Liver (tissue), 9 donors: ENCODE results near the gene PLS3. TPM values are rescaled to one million over a fixed set of nuclear protein-coding genes. Genes with fewer than 3 reads are reported as not detected.

Experiments
- DNase-seq: peaks from one replicate; pipeline ENCODE4 v3.0.0-alpha.2; 2017; ENCODE audit warnings: low spot score
- H3K27ac ChIP-seq, 2 donors: one replicate each; pipeline ENCODE4 v1.7.0; 2013; ENCODE audit warnings: inconsistent platforms in 2 of 2, low read length in 2 of 2, control low read depth in 1 of 2, low read depth in 1 of 2, mild to moderate bottlenecking in 1 of 2
- H3K27me3 ChIP-seq, 4 donors: one replicate each; pipeline versions ENCODE4 v1.6.1 to v1.7.0; 2013; ENCODE audit warnings: low read length in 3 of 4, inconsistent platforms in 1 of 4, mild to moderate bottlenecking in 1 of 4, moderate library complexity in 1 of 4; ENCODE audit not compliant: control insufficient read depth in 4 of 4, insufficient read depth in 4 of 4
- H3K36me3 ChIP-seq, 4 donors: one replicate each; pipeline versions ENCODE4 v1.6.1 to v1.7.0; 2013; ENCODE audit warnings: low read length in 3 of 4, mild to moderate bottlenecking in 3 of 4, low read depth in 1 of 4, moderate library complexity in 1 of 4; ENCODE audit not compliant: control insufficient read depth in 4 of 4, insufficient read depth in 3 of 4
- H3K4me1 ChIP-seq, 4 donors: one replicate each; pipeline versions ENCODE4 v1.6.1 to v1.7.0; 2013; ENCODE audit warnings: low read length in 3 of 4, mild to moderate bottlenecking in 3 of 4, moderate library complexity in 1 of 4; ENCODE audit not compliant: control insufficient read depth in 4 of 4, insufficient read depth in 4 of 4
- H3K4me3 ChIP-seq, 3 donors: one replicate each; pipeline versions ENCODE4 v1.6.1 to v1.7.0; 2013; ENCODE audit warnings: low read length in 3 of 3, control low read depth in 1 of 3, low read depth in 1 of 3, mild to moderate bottlenecking in 1 of 3
- H3K9ac ChIP-seq, 2 donors: one replicate each; pipeline ENCODE4 v1.7.0; 2013; ENCODE audit warnings: low read length in 2 of 2, mild to moderate bottlenecking in 2 of 2, moderate library complexity in 2 of 2, control low read depth in 1 of 2, low read depth in 1 of 2
- H3K9me3 ChIP-seq, 4 donors: one replicate each; pipeline versions ENCODE4 v1.6.1 to v1.7.0; 2013; ENCODE audit warnings: low read length in 3 of 4; ENCODE audit not compliant: control insufficient read depth in 4 of 4
- EGR1 ChIP-seq, 2 donors: IDR thresholded peaks; 2 replicates each; pipeline ENCODE4 v1.6.1; 2016 to 2018; ENCODE audit warnings: antibody characterized with exemption in 2 of 2, low read depth in 2 of 2
- FOXA1 ChIP-seq: IDR thresholded peaks from 2 replicates; pipeline ENCODE4 v1.6.1; 2016; ENCODE audit warnings: antibody characterized with exemption
- FOXA2 ChIP-seq: IDR thresholded peaks from 2 replicates; pipeline ENCODE4 v1.6.1; 2016; ENCODE audit warnings: antibody characterized with exemption
- GABPA ChIP-seq, 2 donors: IDR thresholded peaks in 1 of 2; conservative IDR thresholded peaks in 1 of 2; 2 replicates each; pipeline ENCODE4 v1.6.1; 2016; ENCODE audit warnings: antibody characterized with exemption in 2 of 2, mild to moderate bottlenecking in 1 of 2, moderate library complexity in 1 of 2
- HNF4A ChIP-seq, 2 donors: conservative IDR thresholded peaks; 2 replicates each; pipeline ENCODE4 v1.6.1; 2016; ENCODE audit warnings: antibody characterized with exemption in 2 of 2, mild to moderate bottlenecking in 2 of 2
- HNF4G ChIP-seq: IDR thresholded peaks from 2 replicates; pipeline ENCODE4 v1.6.1; 2016; ENCODE audit warnings: antibody characterized with exemption
- JUND ChIP-seq, 2 donors: IDR thresholded peaks; 2 replicates each; pipeline ENCODE4 v1.6.1; 2016; ENCODE audit warnings: antibody characterized with exemption in 2 of 2
- NR2F2 ChIP-seq: IDR thresholded peaks from 2 replicates; pipeline ENCODE4 v1.6.1; 2016; ENCODE audit warnings: antibody characterized with exemption
- RAD21 ChIP-seq, 2 donors: IDR thresholded peaks; 2 replicates each; pipeline ENCODE4 v1.6.1; 2016; ENCODE audit warnings: antibody characterized with exemption in 2 of 2, mild to moderate bottlenecking in 2 of 2
- RXRA ChIP-seq, 2 donors: IDR thresholded peaks; 2 replicates each; pipeline ENCODE4 v1.6.1; 2017 to 2018; ENCODE audit warnings: antibody characterized with exemption in 2 of 2, mild to moderate bottlenecking in 1 of 2
- SP1 ChIP-seq: IDR thresholded peaks from 2 replicates; pipeline ENCODE4 v1.6.1; 2018; ENCODE audit warnings: antibody characterized with exemption, mild to moderate bottlenecking
- TAF1 ChIP-seq: conservative IDR thresholded peaks from 2 replicates; pipeline ENCODE4 v1.6.1; 2016; ENCODE audit warnings: antibody characterized with exemption, mild to moderate bottlenecking
- YY1 ChIP-seq: IDR thresholded peaks from 2 replicates; pipeline ENCODE4 v1.6.1; 2016; ENCODE audit warnings: antibody characterized with exemption, mild to moderate bottlenecking
- polyA plus RNA-seq, 2 donors: library from polyadenylated mRNA; stranded (reverse) in 1 of 2; unstranded in 1 of 2; fragments of 200-250 nt in 1 of 2; fragments of >200 nt in 1 of 2; fragmentation: Nextera tagmentation in 1 of 2; extraction: Ambion mirVana in 1 of 2; gene quantifications; one replicate each; pipeline versions ENCODE4 v1.2.1 to v1.2.3, GENCODE V29; 2013 to 2015
- total RNA-seq, 2 donors: library from RNA; depleted of rRNA; stranded (reverse); fragments of >200 nt; gene quantifications; one replicate each; pipeline ENCODE4 v1.2.3, GENCODE V29; 2014
- TF ChIP-seq, protein P1 (sequence below): fragments of 150-350 bp; IDR thresholded peaks from 2 replicates; pipeline ENCODE4 v1.5.1; 2017; ENCODE audit warnings: improper control_type of control experiment, low read depth, low read length; ENCODE audit not compliant: missing input control
- TF ChIP-seq, protein P2 (sequence below): IDR thresholded peaks from 2 replicates; pipeline ENCODE4 v1.6.1; 2016; ENCODE audit warnings: antibody characterized with exemption
- TF ChIP-seq, protein P3 (sequence below): IDR thresholded peaks from 2 replicates; pipeline ENCODE4 v1.6.1; 2016; ENCODE audit warnings: antibody characterized with exemption, mild to moderate bottlenecking
- TF ChIP-seq, protein P4 (sequence below): IDR thresholded peaks from 2 replicates; pipeline ENCODE4 v1.6.1; 2016; ENCODE audit warnings: antibody characterized with exemption
- TF ChIP-seq, protein P5 (sequence below): IDR thresholded peaks from 2 replicates; pipeline ENCODE4 v1.6.1; 2016; ENCODE audit warnings: antibody characterized with exemption
- donor health status: healthy.
- donor health status: healthy.
- donor health status: healthy.
- donor health status: healthy.
- donor health status: healthy.

PLS3 gene
- total and polyA plus RNA-seq, 4 donors: 56.3 to 119 (median 71.6) TPM

DNA sequence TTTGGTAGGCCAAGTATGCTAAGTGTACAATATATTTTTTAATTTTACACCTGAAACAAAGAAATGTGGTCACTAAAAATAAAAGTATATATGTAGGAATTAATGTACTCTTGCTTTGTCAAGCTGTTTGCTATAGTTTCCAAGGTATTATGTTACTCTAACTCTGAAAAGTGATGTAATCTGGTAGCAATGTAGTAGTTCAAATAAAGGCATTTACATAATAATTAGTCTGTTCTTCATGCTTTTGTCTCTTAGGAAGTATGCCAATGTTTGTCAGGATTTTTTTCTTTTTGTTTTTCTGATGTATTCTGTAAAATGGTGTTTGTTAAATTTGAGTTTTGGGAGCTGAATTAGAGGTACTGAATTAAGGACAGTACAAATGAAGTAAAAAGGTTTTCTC lies 89.5 kb downstream of the PLS3 start:
- Histone ChIP-seq H3K9ac (no peak overlapping the region), H3K27me3 (no peaks in the 10 kb centered on the region), H3K4me3 (no peak overlapping the region), H3K4me1 (no peaks in the 10 kb centered on the region), H3K27ac (no peak overlapping the region), H3K9me3 (no peaks in the 10 kb centered on the region), H3K36me3 (peaks cover 0 to 38% (median 22%) of the 10 kb centered on the region in 4 donors)
- TF ChIP-seq TAF1 (no peak), SP1 (no peak), RXRA (IDR thresholded peaks at IDR 0.05) (no peak), NR2F2 (no peak), YY1 (no peak), HNF4A (conservative IDR thresholded peaks at IDR 0.05) (no peak), FOXA1 (no peak), FOXA2 (no peak), EGR1 (IDR thresholded peaks at IDR 0.05; ENCODE audit: low read depth in 2 of 2) (no peak), HNF4G (no peak), JUND (IDR thresholded peaks at IDR 0.05) (no peak), RAD21 (IDR thresholded peaks at IDR 0.05) (no peak), GABPA (IDR thresholded peaks at IDR 0.05 in 1 of 2, conservative IDR thresholded peaks at IDR 0.05 in 1 of 2) (no peak)
- TF ChIP-seq, protein P1, sequence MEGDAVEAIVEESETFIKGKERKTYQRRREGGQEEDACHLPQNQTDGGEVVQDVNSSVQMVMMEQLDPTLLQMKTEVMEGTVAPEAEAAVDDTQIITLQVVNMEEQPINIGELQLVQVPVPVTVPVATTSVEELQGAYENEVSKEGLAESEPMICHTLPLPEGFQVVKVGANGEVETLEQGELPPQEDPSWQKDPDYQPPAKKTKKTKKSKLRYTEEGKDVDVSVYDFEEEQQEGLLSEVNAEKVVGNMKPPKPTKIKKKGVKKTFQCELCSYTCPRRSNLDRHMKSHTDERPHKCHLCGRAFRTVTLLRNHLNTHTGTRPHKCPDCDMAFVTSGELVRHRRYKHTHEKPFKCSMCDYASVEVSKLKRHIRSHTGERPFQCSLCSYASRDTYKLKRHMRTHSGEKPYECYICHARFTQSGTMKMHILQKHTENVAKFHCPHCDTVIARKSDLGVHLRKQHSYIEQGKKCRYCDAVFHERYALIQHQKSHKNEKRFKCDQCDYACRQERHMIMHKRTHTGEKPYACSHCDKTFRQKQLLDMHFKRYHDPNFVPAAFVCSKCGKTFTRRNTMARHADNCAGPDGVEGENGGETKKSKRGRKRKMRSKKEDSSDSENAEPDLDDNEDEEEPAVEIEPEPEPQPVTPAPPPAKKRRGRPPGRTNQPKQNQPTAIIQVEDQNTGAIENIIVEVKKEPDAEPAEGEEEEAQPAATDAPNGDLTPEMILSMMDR: no peak
- TF ChIP-seq, protein P2, sequence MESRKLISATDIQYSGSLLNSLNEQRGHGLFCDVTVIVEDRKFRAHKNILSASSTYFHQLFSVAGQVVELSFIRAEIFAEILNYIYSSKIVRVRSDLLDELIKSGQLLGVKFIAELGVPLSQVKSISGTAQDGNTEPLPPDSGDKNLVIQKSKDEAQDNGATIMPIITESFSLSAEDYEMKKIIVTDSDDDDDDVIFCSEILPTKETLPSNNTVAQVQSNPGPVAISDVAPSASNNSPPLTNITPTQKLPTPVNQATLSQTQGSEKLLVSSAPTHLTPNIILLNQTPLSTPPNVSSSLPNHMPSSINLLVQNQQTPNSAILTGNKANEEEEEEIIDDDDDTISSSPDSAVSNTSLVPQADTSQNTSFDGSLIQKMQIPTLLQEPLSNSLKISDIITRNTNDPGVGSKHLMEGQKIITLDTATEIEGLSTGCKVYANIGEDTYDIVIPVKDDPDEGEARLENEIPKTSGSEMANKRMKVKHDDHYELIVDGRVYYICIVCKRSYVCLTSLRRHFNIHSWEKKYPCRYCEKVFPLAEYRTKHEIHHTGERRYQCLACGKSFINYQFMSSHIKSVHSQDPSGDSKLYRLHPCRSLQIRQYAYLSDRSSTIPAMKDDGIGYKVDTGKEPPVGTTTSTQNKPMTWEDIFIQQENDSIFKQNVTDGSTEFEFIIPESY: no peak
- TF ChIP-seq, protein P3, sequence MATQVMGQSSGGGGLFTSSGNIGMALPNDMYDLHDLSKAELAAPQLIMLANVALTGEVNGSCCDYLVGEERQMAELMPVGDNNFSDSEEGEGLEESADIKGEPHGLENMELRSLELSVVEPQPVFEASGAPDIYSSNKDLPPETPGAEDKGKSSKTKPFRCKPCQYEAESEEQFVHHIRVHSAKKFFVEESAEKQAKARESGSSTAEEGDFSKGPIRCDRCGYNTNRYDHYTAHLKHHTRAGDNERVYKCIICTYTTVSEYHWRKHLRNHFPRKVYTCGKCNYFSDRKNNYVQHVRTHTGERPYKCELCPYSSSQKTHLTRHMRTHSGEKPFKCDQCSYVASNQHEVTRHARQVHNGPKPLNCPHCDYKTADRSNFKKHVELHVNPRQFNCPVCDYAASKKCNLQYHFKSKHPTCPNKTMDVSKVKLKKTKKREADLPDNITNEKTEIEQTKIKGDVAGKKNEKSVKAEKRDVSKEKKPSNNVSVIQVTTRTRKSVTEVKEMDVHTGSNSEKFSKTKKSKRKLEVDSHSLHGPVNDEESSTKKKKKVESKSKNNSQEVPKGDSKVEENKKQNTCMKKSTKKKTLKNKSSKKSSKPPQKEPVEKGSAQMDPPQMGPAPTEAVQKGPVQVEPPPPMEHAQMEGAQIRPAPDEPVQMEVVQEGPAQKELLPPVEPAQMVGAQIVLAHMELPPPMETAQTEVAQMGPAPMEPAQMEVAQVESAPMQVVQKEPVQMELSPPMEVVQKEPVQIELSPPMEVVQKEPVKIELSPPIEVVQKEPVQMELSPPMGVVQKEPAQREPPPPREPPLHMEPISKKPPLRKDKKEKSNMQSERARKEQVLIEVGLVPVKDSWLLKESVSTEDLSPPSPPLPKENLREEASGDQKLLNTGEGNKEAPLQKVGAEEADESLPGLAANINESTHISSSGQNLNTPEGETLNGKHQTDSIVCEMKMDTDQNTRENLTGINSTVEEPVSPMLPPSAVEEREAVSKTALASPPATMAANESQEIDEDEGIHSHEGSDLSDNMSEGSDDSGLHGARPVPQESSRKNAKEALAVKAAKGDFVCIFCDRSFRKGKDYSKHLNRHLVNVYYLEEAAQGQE: no peak
- TF ChIP-seq, protein P4, sequence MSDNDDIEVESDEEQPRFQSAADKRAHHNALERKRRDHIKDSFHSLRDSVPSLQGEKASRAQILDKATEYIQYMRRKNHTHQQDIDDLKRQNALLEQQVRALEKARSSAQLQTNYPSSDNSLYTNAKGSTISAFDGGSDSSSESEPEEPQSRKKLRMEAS: no peak
- TF ChIP-seq, protein P5, sequence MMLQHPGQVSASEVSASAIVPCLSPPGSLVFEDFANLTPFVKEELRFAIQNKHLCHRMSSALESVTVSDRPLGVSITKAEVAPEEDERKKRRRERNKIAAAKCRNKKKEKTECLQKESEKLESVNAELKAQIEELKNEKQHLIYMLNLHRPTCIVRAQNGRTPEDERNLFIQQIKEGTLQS: no peak
- no peak for DNase-seq
